Stimulated activated CD8-positive, alpha-beta memory T cell treated with anti-CD3 and anti-CD28 coated beads, Interleukin-2, amount 100 ng/mL, for 1 hour (primary cell): ENCODE measurements around the gene MYLK2.
"Not testable (repeated sequence)": the region's sequence is repeated elsewhere in the genome, so short reads cannot be mapped to it uniquely, and the experiment has no call there.

Experiments
- DNase-seq, 2 donors: peaks; one replicate each; pipeline ENCODE4 v3.0.0-alpha.2; 2020; ENCODE audit warnings: low read depth in 2 of 2

Gene MYLK2

DNA sequence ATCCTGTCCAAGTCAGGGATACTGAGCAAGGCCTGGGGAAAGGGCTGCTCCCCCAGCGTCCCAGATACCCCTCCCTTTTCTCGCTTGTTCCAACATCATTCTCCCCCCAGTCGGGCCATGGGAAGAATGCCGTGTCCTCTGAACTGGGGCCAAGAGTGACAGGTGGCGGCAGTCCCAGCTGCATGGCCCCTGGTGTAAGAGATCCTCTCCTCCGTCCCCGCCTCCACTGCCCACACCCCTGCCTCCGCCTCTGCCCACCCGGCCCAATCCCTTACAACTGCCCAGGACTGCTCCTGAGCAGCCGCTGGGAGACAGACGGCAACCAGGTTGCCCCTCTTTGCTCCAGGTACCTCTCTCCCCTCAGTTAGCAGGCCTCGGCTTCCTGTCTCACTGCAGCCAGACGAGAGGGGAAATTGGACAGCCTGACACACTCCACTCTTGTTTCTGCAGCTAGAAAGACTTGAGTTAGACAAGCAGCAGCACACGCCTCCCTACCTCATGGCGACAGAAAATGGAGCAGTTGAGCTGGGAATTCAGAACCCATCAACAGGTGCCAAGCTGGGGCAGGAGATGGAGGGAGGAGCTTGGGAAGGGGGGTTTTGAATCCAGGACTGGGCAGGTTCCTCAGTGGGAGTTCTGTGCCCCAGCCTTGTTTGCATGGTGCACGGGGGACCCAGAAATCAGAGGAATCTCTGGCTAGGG lies at the start of gene MYLK2:
TSS of gene MYLK2 (plus strand) at position 274 of the 702 bp plus-strand sequence. CDS start at position 499, 225 bp downstream.
- no peak for DNase-seq

DNA sequence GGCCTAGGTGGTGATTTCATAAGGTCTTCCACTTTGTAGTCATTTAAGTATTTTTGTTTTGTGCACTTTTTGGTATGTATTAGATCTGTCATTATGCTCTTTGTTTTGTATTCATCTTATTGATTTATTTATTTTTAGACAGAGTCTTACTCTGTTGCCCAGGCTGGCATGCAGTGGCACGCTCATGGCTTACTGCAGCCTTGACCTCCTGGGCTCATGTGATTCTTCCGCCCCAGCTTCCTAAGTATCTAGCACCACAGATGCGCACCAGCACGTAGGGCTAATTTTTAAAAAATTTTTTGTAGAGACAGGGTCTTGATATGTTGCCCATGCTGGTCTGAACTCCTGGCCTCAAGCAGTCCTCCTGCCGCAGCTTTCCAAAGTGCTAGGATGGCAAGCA lies 49.5 kb upstream of the MYLK2 start:
- no peak for DNase-seq

GRCh38 chr20:31770243-31770642 lies 48.9 kb upstream of the MYLK2 start:
- no peak for DNase-seq

DNA sequence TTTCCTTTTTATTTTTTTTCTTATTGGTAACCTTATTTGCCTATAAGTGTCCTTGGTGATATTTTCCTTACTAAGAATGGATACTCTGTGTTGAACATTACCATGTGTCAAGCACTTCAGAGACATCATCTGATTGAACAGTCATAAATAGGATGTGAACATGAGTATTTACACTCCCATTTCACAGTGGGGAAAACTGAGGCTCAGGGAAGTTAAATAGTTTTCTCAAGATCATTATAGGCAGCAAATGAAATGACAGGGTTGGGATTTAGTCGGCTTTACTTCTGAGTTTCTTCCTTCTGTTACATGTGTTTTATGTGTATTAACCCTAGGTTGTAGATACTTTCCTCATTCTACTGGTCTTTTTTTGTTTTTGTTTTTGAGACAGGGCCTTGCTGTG lies 44.7 kb upstream of the MYLK2 start:
- DNase-seq = no peak

DNA sequence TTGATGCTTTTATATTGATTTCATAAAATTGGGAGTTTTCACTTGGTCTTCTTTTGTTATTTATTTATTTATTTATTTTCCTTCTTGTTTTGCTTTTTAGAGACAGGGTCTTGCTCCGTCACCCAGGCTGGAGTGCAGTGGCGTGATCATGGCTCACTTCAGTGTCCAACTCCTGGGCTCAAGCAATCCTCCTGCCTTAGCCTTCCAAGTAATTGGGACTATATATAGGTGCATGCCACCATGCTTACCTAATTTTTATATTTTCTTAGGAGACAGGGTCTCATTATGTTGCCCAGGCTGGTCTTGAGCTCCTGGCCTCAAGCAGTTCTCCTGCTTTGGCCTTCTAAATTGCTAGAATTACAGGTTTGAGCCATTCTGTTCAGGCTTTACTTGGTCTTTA lies 38.3 kb upstream of the MYLK2 start:
- no peak for DNase-seq

GRCh38 chr20:31781945-31782344 lies 37.2 kb upstream of the MYLK2 start:
- DNase-seq = no peak

GRCh38 chr20:31784354-31785044 lies 34.7 kb upstream of the MYLK2 start:
- no peak for DNase-seq

- DNase-seq = no peak
Measured at GRCh38 chr20:31785089-31785488, 34.1 kb upstream of the MYLK2 start.

- no peak for DNase-seq
Measured at GRCh38 chr20:31788578-31788977, 30.6 kb upstream of the MYLK2 start.

DNA sequence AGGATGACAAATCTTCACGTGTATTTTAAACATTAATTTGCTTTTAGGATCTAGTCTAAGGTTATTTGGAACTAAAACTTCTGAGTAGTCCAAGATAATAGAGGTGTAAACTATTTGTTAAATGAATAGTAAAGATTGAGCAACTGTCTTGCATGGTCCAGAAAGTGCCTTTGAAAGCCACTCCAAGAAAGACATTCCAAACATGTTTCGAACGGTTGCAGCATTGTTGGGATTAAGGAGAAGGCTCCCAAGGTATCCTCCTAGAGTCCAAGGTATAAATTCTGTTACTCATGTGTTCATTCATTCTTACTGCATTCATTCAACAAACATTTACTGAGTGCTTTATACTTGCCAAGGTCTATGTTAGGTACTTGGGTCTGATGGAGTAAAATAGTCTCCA lies 28.8 kb upstream of the MYLK2 start:
- no peak for DNase-seq

DNA sequence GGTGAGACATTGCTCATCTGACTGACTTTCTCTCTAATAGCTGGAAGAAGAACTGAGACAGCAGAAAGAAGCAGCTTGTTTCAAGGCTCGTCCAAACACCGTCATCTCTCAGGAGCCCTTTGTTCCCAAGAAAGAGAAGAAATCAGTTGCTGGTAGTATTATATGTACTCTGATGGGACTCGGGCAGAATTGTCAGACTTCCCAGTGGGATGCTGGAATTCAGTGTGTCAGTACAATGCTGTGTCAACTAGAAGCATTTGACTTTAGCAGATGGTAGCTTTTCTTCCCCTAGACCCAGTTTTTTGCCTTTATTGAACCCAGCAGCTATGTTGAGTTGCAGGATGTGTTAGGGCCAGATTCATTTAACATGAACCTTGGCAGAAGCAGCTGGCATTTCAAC lies 21.8 kb upstream of the MYLK2 start:
- DNase-seq = no peak

- DNase-seq = no peak
Measured at GRCh38 chr20:31801508-31801907, 17.6 kb upstream of the MYLK2 start.

DNA sequence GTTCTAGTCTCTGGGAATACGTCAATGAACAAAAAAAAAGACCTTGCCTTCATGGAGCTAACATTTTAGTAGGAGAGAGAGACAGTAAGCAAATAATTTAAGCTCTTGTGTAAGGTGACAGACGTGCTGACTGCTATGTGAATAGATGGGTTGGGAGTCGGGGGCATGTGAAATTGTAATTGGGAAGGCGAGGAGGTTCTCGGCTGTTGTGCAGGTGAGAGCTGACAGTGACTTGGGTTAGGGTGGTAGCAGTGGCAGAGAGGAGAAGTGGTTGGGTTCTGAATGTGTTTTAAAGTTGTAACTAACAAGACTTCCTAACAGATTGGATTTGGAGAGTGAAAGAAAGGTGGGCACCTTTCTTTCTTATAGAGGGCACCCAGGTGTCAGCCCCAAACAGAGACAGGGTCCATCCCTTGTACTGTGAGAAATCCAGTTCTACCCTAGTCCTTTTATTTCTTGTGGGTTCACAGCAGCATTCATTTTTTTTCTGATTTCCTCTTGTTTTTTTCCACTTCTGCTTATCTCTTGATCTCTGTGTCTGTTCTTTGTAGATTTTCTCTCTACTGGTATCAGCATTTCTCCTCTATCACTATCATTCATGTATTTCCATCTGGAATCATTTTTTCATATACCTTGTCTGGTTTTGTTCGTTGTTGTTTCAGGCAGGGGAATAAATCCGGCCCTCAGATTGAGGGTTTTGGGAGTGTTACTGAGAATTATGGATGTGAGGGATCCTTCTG lies 15.4 kb upstream of the MYLK2 start:
- DNase-seq = no peak

DNA sequence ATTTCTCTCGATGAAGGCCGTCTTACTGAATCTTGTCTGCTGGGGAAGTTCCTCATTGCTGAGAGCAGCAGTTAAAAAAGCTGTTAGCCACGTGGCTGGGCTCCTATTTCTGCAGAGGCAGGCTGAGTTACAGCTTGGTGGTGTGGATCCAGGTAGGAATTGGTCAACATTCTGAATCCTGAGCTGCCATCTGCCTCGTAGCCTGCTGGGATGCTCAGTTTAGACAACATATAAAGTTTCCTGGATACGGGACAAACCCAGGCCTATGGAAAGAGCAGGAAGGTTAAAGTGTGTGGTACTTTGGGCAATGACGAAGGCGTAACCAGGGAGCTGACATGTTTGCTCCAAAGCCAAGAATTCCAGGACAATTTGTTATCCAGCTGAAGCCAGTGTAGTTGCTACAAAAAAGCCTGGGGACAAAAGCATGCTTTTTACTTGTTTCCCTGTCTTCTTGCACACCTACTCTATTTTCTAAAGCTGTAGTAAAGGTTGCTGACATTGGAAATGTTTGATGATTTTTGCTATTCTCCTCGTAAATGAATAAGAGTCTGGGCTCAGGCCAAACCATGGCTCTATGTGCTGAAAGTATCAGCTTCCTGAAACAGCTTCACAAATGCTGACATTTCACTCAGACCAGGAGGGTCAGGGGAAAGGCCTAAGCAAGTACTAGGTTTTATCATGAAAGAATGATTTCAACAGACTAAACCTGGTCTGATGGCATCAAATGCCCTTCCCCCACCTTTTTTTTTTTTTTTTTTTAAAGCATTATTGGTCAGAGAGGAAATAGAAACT lies 12.4 kb upstream of the MYLK2 start:
- no peak for DNase-seq

- no peak for DNase-seq
Measured at GRCh38 chr20:31808481-31808880, 10.7 kb upstream of the MYLK2 start.

DNA sequence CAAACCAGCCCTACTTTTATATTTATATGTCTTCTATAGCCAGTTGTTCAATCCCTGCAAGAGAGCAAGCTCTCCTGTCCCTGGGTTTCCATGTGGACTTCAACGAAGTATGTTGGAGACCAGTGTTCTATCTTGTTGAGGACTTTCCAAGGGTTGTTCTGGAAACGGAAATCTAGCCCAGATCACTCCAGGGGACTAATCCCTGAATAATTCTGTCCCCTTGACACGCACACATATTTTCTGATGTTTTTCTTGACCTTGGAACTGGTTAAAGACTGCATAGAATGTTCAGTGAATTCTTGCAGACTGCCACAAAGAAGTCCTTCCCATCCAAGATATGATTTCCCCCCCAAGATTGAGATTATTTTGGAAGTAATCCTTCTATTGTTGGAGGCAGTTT lies 9.5 kb upstream of the MYLK2 start:
- no peak for DNase-seq

DNA sequence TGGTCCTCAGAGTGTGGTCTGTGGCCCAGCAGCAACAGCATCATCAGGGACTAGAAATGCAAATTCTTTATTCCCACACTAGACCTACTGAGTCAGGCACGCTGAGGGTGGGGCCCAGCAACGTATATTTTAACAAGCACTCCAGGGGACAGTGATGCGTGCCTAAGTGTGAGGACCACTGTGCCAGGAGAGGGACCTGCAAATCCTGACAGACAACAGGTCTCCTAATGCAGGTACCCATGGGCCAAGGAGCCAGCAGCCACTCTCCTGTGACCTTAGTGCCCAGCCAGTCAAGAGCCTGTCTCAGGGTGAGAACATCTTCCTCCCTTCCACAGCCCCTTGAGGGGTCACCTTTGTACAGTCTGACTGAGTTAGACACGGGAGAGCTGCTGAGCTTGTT lies 8.0 kb upstream of the MYLK2 start:
- DNase-seq = no peak

GRCh38 chr20:31811796-31812728 lies 7.1 kb upstream of the MYLK2 start:
- no peak for DNase-seq

GRCh38 chr20:31813611-31814010 lies 5.5 kb upstream of the MYLK2 start:
- DNase-seq = no peak

DNA sequence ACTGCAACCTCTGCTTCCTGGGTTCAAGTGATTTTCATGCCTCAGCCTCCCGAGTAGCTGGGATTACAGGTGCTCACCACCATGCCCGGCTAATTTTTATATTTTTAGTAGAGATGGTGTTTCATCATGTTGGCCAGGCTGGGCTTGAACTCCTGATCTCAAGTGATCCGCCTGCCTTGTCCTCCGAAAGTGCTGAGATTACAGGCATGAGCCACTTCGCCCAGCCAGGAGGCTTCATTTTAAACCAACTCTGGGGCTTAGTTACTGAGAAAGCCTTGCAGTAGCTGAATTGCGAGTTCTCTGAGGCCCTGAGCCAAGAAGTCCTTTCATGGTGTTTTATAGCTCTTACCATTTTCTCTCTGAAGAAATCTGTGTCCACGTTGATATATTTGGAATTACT lies 5.0 kb upstream of the MYLK2 start:
- DNase-seq = not testable (repeated sequence)
